ENCODE data around the gene CTCF.

- no peak for TF ChIP-seq NFIC (IDR thresholded peaks at IDR 0.05)
- no peak for TF ChIP-seq EP300 (IDR thresholded peaks at IDR 0.05; ENCODE audit: borderline replicate concordance)
Measured at GRCh38 chr16:67657751-67658518, 95.6 kb downstream of the CTCF start.

Data from Ishikawa (cell line).